Mammary epithelial cell (primary cell): Measurements from ENCODE around the gene GPR173.

Experiments
- EZH2 ChIP-seq: IDR thresholded peaks from 2 replicates; pipeline ENCODE4 v1.6.1; 2012; ENCODE audit warnings: low read length, inconsistent platforms, borderline replicate concordance
- TF ChIP-seq, protein P1 (sequence below), 2 donors: IDR thresholded peaks in 1 of 2; conservative IDR thresholded peaks in 1 of 2; 2 replicates each; pipeline ENCODE4 v1.5.1; 2011 to 2012; ENCODE audit warnings: inconsistent platforms in 2 of 2, low read length in 2 of 2, mild to moderate bottlenecking in 2 of 2, control low read depth in 1 of 2, low read depth in 1 of 2; ENCODE audit not compliant: insufficient read depth in 1 of 2; ENCODE audit errors: extremely low read depth in 1 of 2

DNA sequence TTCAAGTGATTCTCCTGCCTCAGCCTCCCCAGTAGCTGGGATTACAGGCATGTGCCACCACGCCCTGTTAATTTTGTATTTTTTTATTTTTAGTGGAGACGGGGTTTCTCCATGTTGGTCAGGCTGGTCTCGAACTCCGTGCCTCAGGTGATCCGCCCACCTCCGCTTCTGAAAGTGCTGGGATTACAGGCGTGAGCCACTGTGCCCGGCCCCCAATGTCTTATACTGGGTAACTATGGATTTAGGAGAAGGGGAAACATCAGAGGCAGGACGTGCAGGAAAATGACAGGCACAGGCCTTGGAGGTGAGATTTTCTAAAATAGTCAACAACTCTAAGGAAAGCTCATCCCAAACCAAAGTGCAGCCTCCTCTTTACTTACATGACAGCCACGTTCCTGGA, 22.5 kb downstream of the GPR173 start:
- TF ChIP-seq, protein P1, sequence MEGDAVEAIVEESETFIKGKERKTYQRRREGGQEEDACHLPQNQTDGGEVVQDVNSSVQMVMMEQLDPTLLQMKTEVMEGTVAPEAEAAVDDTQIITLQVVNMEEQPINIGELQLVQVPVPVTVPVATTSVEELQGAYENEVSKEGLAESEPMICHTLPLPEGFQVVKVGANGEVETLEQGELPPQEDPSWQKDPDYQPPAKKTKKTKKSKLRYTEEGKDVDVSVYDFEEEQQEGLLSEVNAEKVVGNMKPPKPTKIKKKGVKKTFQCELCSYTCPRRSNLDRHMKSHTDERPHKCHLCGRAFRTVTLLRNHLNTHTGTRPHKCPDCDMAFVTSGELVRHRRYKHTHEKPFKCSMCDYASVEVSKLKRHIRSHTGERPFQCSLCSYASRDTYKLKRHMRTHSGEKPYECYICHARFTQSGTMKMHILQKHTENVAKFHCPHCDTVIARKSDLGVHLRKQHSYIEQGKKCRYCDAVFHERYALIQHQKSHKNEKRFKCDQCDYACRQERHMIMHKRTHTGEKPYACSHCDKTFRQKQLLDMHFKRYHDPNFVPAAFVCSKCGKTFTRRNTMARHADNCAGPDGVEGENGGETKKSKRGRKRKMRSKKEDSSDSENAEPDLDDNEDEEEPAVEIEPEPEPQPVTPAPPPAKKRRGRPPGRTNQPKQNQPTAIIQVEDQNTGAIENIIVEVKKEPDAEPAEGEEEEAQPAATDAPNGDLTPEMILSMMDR (conservative IDR thresholded peaks at IDR 0.05 in 1 of 2, IDR thresholded peaks at IDR 0.05 in 1 of 2; ENCODE audit: extremely low read depth in 1 of 2, insufficient read depth in 1 of 2, low read depth in 1 of 2, low read length in 2 of 2) = no peak
- no peak for TF ChIP-seq EZH2
